H4 (cell line): ENCODE measurements around the gene GRK7. TPM values are rescaled to one million over a fixed set of nuclear protein-coding genes. Genes with fewer than 3 reads are reported as not detected.
"Not testable (repeated sequence)": the region's sequence is repeated elsewhere in the genome, so short reads cannot be mapped to it uniquely, and the experiment has no call there.

ENCODE experiments used
- DNase-seq: peaks from one replicate; pipeline ENCODE4 v3.0.0-alpha.2; 2015; ENCODE audit warnings: low spot score
- total RNA-seq: library from RNA; depleted of rRNA; stranded (reverse); fragments of >200 nt; shearing (Covaris generic); gene quantifications from 2 replicates; pipeline ENCODE4 v1.2.3, GENCODE V29; 2014

GRK7 gene
- total RNA-seq, 1 experiment from 2014 or later = not detected

DNA sequence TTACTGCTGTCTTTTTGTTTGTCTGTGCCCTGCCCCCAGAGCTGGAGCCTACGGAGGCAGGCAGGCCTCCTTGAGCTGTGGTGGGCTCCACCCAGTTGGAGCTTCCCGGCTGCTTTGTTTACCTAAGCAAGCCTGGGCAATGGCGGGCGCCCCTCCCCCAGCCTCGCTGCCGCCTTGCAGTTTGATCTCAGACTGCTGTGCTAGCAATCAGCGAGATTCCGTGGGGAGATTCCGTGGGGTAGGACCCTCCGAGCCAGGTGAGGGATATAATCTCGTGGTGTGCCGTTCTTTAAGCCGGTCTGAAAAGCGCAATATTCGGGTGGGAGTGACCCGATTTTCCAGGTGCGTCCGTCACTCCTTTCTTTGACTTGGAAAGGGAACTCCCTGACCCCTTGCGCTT is 656 bp upstream of the GRK7 start:
- DNase-seq = not testable (repeated sequence)

GRCh38 chr3:141764045-141764444 is 837 bp downstream of the GRK7 start:
- DNase-seq = no peak

- no peak for DNase-seq
These were observed 1.3 kb downstream of the GRK7 start for GRCh38 chr3:141764465-141764864.

DNA sequence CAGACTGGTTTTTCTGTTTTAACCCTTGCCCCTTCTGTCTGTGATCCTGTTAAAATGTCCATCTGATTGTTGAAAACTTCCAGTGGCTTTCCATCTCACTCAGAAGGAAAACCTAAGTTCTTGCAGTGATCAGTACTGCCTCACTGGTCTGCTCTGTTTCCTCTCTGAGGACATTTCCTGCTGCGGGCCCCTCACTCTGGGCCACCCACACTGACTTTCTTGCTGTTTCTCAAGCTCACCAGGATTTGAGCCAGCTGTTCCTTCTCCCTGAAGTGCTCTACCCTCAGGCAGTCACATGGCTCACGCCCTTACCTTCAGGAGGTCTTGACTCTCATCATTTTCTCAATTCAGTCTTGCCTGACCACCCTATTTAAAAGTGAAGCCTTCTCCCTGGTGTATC is 1.8 kb downstream of the GRK7 start:
- no peak for DNase-seq

GRCh38 chr3:141767066-141767465 is 3.9 kb downstream of the GRK7 start:
- no peak for DNase-seq

DNA sequence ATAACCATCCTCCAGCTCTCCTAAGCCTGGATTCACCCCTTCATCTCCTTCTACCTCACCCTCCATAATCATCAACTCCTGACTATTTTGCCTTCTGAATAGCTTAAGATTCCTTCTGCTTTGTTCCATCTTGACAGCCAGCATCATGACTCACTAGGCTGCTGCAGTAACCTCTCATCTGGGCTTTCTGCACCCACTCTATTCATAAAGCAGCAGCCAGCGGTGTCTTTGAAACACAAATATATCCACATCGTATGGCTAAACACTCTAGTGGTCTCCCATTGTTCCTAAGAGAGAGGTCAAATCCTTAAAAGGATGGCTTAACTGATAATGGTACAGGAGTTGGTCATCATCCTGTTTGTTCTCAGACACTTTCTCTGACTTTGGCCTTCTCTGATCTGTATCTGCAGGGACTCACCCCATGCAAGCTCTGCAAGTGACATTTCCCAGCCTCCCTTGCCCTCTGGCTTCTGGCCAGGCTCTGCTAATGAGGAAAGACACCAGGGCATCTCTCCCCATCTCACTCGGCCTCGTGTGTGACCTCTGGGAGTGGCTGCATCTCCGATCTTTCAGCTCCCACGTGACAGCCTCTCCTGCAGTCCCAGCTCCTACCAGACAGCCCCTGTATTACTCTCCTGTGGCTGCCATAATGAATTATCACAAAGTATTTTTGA is 6.2 kb downstream of the GRK7 start:
- DNase-seq = no peak

- no peak for DNase-seq
These were observed 10.5 kb downstream of the GRK7 start for GRCh38 chr3:141773676-141774075.

- DNase-seq = no peak
These were observed 13.2 kb downstream of the GRK7 start for GRCh38 chr3:141776376-141776775.

DNA sequence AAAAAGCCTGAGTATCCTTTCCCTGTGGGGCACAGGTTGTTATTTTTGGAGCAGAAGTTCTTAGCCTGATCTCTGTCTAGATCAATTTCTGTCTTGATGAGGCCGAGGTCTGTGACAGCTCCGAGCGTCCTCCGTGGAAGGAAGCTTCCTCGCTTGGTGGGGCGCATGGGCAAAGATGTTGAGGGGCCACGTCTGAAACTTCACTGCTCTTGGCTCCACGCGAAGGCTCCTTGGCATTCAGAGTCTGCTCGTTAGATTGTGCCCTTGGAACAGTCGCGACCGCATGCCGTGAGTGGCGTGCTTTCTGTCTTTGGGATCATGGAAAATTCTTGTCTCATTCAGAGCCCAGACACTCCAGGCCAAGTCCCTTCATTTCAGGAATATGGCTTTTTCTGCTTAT is 13.7 kb downstream of the GRK7 start:
- DNase-seq = no peak

DNA sequence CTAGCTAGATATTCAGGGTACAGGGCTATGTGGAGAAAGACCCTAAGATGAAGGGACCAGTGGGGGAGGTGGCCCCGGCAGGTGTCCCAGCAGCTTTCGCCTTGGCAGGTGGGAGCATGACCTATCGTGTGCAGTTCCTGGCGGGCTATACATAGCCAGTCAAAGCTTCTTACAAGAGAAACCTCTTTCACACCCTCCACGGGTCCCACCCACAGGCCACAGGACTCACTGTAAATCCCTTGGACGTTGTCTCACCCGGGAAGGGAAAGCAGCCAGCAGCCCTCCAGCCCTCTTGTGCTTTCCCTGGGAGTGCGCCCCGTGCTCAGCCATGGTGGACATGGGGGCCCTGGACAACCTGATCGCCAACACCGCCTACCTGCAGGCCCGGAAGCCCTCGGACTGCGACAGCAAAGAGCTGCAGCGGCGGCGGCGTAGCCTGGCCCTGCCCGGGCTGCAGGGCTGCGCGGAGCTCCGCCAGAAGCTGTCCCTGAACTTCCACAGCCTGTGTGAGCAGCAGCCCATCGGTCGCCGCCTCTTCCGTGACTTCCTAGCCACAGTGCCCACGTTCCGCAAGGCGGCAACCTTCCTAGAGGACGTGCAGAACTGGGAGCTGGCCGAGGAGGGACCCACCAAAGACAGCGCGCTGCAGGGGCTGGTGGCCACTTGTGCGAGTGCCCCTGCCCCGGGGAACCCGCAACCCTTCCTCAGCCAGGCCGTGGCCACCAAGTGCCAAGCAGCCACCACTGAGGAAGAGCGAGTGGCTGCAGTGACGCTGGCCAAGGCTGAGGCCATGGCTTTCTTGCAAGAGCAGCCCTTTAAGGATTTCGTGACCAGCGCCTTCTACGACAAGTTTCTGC is 15.0 kb downstream of the GRK7 start:
- no peak for DNase-seq

- no peak for DNase-seq
These were observed 16.5 kb downstream of the GRK7 start for GRCh38 chr3:141779667-141780066.

DNA sequence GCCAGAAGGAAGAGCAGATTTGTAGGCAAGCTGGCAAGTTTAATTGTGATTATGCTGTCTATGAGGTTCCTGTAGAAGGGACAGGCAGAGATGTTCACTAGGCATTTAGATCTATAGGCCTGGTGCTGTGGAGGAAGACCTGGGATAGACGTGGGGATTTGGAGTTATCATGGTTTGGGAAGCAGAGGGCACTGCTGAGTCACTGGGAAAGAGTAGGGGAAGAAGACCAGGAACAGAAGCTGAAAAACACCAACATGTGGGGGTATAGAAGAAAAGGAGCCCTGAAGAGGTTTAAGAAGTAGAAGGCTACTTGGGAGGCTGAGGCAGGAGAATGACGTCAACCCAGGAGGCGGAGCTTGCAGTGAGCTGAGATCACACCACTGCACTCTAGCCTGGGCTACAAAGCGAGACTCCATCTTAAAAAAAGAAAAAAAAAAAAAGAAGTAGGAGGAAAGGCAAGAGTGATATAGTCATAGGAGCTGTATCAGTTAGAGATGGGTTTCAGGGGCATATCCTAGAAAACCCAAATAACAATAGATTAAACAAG is 19.3 kb downstream of the GRK7 start:
- DNase-seq = no peak

DNA sequence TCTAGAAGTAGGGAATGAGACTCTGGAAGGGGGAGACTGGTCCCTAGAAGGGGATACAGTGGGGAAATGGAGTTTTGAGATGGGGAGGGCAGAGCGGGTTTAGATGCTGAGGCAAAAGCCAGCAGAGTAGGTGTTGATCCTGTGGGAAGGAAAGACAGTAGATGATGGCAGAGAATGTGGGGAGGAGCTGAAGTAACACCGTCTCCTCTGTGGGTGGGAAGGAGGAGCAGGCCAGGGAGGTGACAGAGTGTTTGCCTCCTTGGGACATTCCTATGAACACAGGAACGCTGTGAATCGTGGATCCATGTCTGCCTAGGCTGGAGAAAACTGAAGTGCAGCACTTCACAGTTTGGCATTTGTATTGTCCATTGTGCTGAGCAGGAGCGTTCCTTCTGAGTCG is 20.4 kb downstream of the GRK7 start:
- no peak for DNase-seq

DNA sequence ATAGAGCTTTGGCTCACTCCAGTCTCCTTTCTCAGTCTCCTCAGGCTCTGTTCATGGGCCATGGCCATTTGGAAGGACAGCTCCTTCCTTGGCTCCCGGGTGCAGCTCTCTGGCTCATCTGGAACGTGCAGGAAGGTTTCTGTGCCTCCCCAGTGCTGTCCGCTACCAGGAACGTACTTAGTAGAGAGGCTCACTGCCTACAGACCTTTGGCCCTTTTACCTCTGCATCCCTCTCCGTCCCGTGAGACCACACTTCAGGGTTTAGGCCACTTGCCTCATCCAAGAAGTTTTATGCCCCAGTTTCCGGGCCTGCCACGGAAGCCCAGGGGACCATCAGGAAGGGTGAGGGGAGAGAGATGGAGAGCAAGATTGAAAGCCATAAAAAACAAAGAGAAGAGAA is 20.9 kb downstream of the GRK7 start:
- no peak for DNase-seq

- no peak for DNase-seq
These were observed 21.3 kb downstream of the GRK7 start for GRCh38 chr3:141784531-141784930.

DNA sequence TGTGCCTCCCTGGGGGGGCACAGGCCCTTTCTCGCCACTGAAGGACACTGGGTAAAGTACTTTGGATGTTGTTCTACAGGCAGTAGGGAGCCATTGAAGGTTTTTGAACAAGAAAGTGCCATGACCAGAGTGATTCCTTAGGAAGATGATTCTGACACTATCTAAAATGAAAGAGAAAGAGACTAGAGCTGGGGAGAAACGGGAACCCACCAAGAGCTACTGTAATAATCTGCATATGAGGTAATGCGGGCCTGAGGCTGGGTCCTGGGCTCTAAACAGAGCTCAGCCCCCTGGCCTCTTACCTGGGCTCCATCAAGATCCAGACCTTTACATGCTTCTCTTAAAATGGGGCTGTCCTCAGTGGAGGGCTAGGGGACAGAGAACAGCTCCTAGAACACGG is 24.9 kb downstream of the GRK7 start:
- no peak for DNase-seq

- DNase-seq = not testable (repeated sequence)
These were observed 25.5 kb downstream of the GRK7 start for GRCh38 chr3:141788750-141789149.

DNA sequence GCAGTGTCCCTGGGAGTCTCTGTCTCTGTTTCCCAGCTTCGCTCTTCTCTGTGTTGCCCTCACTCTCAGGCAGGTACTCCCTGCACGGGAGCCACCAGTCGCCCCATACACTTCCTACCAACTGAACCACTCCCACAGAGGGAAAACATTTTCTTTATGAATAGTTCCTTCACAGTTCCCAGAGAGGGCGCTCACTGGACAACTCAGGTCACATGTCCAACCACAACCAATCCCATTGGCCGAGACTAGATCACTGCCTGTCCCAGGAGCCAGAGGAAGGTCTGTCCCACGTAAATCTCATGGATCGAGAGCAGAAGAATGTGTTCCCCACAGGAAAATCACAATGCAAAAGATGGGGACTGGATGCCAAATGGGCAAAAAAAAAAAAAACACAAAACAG is 26.1 kb downstream of the GRK7 start:
- DNase-seq = no peak

DNA sequence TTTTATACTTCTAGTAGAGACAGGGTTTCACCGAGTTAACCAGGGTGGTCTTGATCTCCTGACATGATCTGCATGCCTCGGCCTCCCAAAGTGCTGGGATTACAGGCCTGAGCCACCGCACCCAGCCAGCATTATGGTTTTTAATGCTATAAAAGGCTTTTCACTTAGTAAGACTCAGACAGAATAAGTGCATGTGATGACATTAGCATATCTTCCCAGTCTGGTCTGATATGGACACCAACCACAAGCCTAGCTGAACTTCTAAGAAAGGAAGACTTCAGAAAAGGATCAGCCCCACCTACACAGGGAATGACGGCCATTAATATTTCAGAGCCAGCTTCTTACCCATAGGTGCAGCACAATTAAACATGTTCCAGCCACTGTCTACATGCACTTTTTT is 27.0 kb downstream of the GRK7 start:
- DNase-seq = no peak

- no peak for DNase-seq
These were observed 29.3 kb downstream of the GRK7 start for GRCh38 chr3:141792495-141792894.

DNA sequence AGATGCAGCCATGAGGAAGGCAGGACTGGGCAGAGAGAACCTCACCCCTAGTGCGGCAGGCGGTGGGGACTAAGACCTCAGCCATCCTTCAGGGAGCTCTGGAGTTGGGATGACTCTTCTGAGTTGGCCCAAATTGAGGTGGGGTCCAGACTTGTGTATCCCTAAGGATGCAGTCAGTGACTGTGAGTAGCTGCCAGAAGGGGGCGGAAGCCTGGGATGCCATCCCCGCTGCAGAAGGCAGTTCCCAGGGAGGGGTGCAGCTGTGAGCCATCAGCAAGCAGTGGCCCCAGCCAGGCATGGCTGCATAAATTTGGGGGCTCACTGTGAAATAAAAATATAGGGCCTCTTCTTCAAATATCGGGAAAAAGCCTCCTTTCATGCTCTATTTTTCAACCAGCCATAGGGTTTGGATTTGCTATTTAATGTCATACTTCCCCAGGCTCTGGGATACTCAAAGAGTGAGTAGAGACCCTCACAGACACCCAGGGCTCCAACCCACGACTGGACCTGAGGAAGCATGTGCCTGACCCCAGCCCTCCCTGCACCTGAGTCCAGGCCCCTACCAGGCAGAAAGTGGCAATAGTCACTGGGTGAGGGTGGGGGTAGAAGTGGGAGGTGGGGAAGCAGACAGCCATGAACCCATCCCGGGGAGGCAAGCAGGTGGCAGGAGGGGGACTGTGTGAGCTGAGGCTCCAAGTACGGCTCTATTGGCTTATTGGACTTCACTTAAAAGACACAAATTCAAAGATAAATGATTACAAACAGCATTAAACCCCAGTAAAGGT is 30.5 kb downstream of the GRK7 start:
- DNase-seq = no peak

DNA sequence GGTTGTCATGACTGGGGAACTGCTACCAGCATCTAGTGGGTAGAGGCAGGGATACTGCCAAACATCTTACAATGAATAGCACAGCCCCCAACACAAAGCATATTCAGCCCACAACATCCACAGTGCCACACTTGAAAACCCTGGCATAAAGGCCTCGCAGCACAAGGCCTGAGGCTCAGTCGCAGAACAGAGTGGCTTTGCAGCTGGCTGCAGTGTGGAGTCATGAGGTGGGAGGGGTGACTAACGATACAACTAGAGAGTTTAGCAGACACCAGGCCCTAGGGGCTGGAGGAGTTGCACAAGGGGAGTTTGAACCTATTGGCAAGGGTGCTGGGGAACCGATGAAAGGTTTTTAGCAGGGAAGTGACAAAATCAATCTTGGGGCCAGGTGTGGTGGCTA is 32.1 kb downstream of the GRK7 start:
- DNase-seq = no peak
